LNCaP clone FGC (cell line): Measurements from ENCODE around the gene MARVELD1.
A peak's percentile ranks its signal among the peaks of the same experiment; 100 is the strongest.
"Not testable (repeated sequence)": the region's sequence is repeated elsewhere in the genome, so short reads cannot be mapped to it uniquely, and the experiment has no call there.

Experiments used
- DNase-seq: peaks from one replicate; pipeline ENCODE4 v3.0.0-alpha.2; 2011; ENCODE audit warnings: low read depth
- H3K4me3 ChIP-seq: 2 replicates; pipeline ENCODE4 v1.5.1; 2011; ENCODE audit warnings: mild to moderate bottlenecking, low read depth, low read length, control low read depth
- CTCF ChIP-seq: IDR thresholded peaks from 2 replicates; pipeline ENCODE4 v1.5.1; 2012; ENCODE audit warnings: mild to moderate bottlenecking; ENCODE audit not compliant: control insufficient read depth, insufficient read depth; ENCODE audit errors: extremely low read depth

Gene MARVELD1

GRCh38 chr10:97685395-97685958, 28.1 kb upstream of the MARVELD1 start:
- no peak overlapping the region for H3K4me3 ChIP-seq
- DNase-seq: no peak

GRCh38 chr10:97686301-97686961, 27.1 kb upstream of the MARVELD1 start:
- TF ChIP-seq CTCF: peak; percentile 17; the same call in 1 of the 2 replicates
- peak overlapping the region; percentile 73 for H3K4me3 ChIP-seq
- peak; percentile 8 for DNase-seq

More at GRCh38 chr10:97685395-97685958, 28.1 kb upstream of the MARVELD1 start:
- TF ChIP-seq CTCF: no peak

GRCh38 chr10:97686962-97687784, 26.4 kb upstream of the MARVELD1 start, which contains the start of gene AVPI1:
TSS of gene AVPI1 (minus strand) at chr10:97687241. CDS start at chr10:97679905, 7,336 bp downstream.
- peak within 1 kb of the TSS; percentile 73 for H3K4me3 ChIP-seq
- no peak for TF ChIP-seq CTCF
- peak; percentile 90 for DNase-seq

GRCh38 chr10:97687785-97688781, 25.4 kb upstream of the MARVELD1 start:
- DNase-seq: no peak
- no peak for TF ChIP-seq CTCF
- peak overlapping the region; percentile 73 for H3K4me3 ChIP-seq

GRCh38 chr10:97689559-97690020, 23.9 kb upstream of the MARVELD1 start:
- TF ChIP-seq CTCF: no peak
- no peak for DNase-seq
- no peak overlapping the region for H3K4me3 ChIP-seq

GRCh38 chr10:97690133-97690532, 23.4 kb upstream of the MARVELD1 start:
- TF ChIP-seq CTCF: no peak
- DNase-seq: no peak
- no peak overlapping the region for H3K4me3 ChIP-seq

- not testable (repeated sequence) for DNase-seq, H3K4me3 ChIP-seq
These were observed 15.4 kb upstream of the MARVELD1 start for GRCh38 chr10:97698072-97698655.
